ENCODE results near the gene IL10RB. TPM values are rescaled to one million over a fixed set of nuclear protein-coding genes. Genes with fewer than 3 reads are reported as not detected.
A peak's percentile ranks its signal among the peaks of the same experiment; 100 is the strongest.

Gene IL10RB
- total RNA-seq, 2 donors from 2014 or later, result 6.6 to 27.0 TPM

GRCh38 chr21:33262921-33263320 lies 3.2 kb upstream of the IL10RB start:
- H3K9me3 ChIP-seq, result no peaks in the 10 kb centered on the region
- no peaks in the 10 kb centered on the region for H3K27me3 ChIP-seq
- 85 to 100% methylated on average over 6 to 11 of the region's 11 CpGs for WGBS, 2 donors
- ATAC-seq (no peak), DNase-seq (no peak)
- intact Hi-C loops (cut with DNase I), result no loop called here
- TF ChIP-seq CTCF (IDR thresholded peaks at IDR 0.05) (no peak), POLR2A (IDR thresholded peaks at IDR 0.05) (no peak)
- H3K27ac ChIP-seq, result no peak overlapping the region
- peaks cover 0 to 2% of the 10 kb centered on the region in 2 donors for H3K36me3 ChIP-seq (replicated peaks in 1 of 2; ENCODE audit: insufficient read depth in 1 of 2, low read depth in 2 of 2)
- peaks cover 19% of the 10 kb centered on the region for H3K4me1 ChIP-seq
- H3K4me3 ChIP-seq, result no peak overlapping the region

- DNase-seq (no peak), ATAC-seq (no peak)
- Histone ChIP-seq H3K4me1 (peaks cover 35% of the 10 kb centered on the region), H3K9me3 (no peaks in the 10 kb centered on the region), H3K27me3 (no peaks in the 10 kb centered on the region), H3K4me3 (no peak overlapping the region), H3K27ac (no peak overlapping the region), H3K36me3 (replicated peaks in 1 of 2; ENCODE audit: insufficient read depth in 1 of 2, low read depth in 2 of 2) (no peaks in the 10 kb centered on the region)
- TF ChIP-seq CTCF (IDR thresholded peaks at IDR 0.05) (no peak), POLR2A (IDR thresholded peaks at IDR 0.05) (no peak)
- intact Hi-C loops (cut with DNase I), result no loop called here
- 88 to 91% methylated on average over 11 of the region's 11 CpGs for WGBS, 2 donors
Observed at GRCh38 chr21:33264561-33264960, 1.6 kb upstream of the IL10RB start.

GRCh38 chr21:33265664-33266049 lies 510 bp upstream of the IL10RB start:
- peak overlapping the region in 1 of 2 donors; percentile 60 for H3K4me3 ChIP-seq
- peaks cover 41% of the 10 kb centered on the region for H3K4me1 ChIP-seq
- DNase-seq (peak in 2 of 4 donors; percentile 20 to 80), ATAC-seq (no peak)
- H3K9me3 ChIP-seq, result no peaks in the 10 kb centered on the region
- TF ChIP-seq CTCF (IDR thresholded peaks at IDR 0.05) (no peak), POLR2A (IDR thresholded peaks at IDR 0.05) (no peak)
- intact Hi-C loops (cut with DNase I), result no loop called here
- H3K36me3 ChIP-seq (replicated peaks in 1 of 2; ENCODE audit: insufficient read depth in 1 of 2, low read depth in 2 of 2), result no peaks in the 10 kb centered on the region
- H3K27me3 ChIP-seq, result no peaks in the 10 kb centered on the region
- peak overlapping the region; percentile 55 to 91 (median 76) for H3K27ac ChIP-seq
- WGBS, 2 donors, result 17 to 23% methylated on average over 12 of the region's 12 CpGs

- Histone ChIP-seq H3K4me3 (peak overlapping the region; percentile 60 to 67), H3K9me3 (no peaks in the 10 kb centered on the region), H3K27ac (peak overlapping the region; percentile 55 to 91 (median 76)), H3K36me3 (replicated peaks in 1 of 2; ENCODE audit: insufficient read depth in 1 of 2, low read depth in 2 of 2) (no peaks in the 10 kb centered on the region), H3K27me3 (no peaks in the 10 kb centered on the region), H3K4me1 (peaks cover 41% of the 10 kb centered on the region)
- DNase-seq (no peak), ATAC-seq (no peak)
- intact Hi-C loops (cut with DNase I), result no loop called here
- 12 to 17% methylated on average over 6 to 8 of the region's 8 CpGs for WGBS, 2 donors
- no peak for TF ChIP-seq POLR2A (IDR thresholded peaks at IDR 0.05)
- TF ChIP-seq CTCF (IDR thresholded peaks at IDR 0.05), result no peak
Observed at GRCh38 chr21:33266789-33267135, 595 bp downstream of the IL10RB start.

- Histone ChIP-seq H3K4me3 (peak overlapping the region in 1 of 2 donors; percentile 67), H3K27me3 (no peaks in the 10 kb centered on the region), H3K27ac (peak overlapping the region in 3 of 4 donors; percentile 70 to 91 (median 83)), H3K9me3 (no peaks in the 10 kb centered on the region), H3K4me1 (peaks cover 41% of the 10 kb centered on the region), H3K36me3 (replicated peaks in 1 of 2; ENCODE audit: insufficient read depth in 1 of 2, low read depth in 2 of 2) (no peaks in the 10 kb centered on the region)
- no peak for DNase-seq
- 74 to 76% methylated on average over 7 of the region's 7 CpGs for WGBS, 2 donors
- intact Hi-C loops (cut with DNase I), result no loop called here
- no peak for ATAC-seq
- TF ChIP-seq POLR2A (IDR thresholded peaks at IDR 0.05) (no peak), CTCF (IDR thresholded peaks at IDR 0.05) (no peak)
Observed at GRCh38 chr21:33267250-33267649, 1.1 kb downstream of the IL10RB start.

All from body of pancreas (tissue), 4 donors.